Fibroblast of skin of scalp (primary cell): Measurements from ENCODE around the gene CASP6. TPM values are rescaled to one million over a fixed set of nuclear protein-coding genes. Genes with fewer than 3 reads are reported as not detected.
A peak's percentile ranks its signal among the peaks of the same experiment; 100 is the strongest.

ENCODE experiments used
- DNase-seq: peaks from one replicate; pipeline ENCODE4 v3.0.0-alpha.2; 2013
- polyA plus RNA-seq, 2 experiments: library from polyadenylated mRNA; unstranded; fragments of 120-200 nt; gene quantifications; one replicate each; pipeline ENCODE4 v1.2.1, GENCODE V29; 2013; ENCODE audit not compliant: insufficient read length in 2 of 2

Gene CASP6
- polyA plus RNA-seq (2013, experiment 1 of 2; ENCODE audit: insufficient read length) = 14.9 TPM
- polyA plus RNA-seq (2013, experiment 2 of 2; ENCODE audit: insufficient read length) = 18.7 TPM

DNA sequence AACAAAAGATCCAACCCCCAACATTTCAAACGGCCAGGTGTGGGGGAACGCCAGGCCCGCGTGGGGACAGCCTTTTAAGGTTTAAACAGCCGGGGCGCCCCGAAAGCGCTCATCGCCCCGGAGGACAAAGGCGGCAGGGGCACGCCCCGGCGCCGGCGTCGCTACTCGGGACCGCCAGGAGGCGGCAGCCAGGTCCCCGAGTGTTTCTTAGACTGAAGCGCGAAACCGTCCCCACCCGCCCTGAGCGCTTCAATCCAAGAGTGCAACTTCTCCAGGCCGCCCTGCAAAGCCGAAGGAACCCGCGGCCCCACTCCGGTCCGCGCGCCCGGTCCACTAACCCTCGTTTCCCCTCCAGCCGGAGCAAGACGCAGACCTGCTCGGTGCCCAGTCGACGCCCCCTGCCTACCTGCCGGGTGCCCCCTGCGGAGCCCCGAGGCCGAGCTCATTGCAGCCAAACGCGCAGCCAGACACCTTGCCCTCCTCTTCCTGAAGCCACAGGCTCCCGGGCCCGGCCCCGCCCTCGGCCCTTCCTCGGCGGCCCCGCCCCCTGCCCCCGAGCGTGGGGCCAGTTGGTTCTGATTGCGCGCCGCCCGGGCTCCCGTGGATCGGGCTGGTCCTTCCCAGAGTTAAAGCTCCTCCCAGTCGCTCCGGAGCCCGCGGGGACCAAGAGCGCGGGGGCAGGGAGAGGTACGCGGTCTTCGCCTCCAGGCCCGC, at the start of gene CASP6:
Gene CASP6 (minus strand): TSS at position 496 of the 714 bp plus-strand sequence. CDS start 50 bp downstream, at position 446.
- DNase-seq = peak; percentile 68

DNA sequence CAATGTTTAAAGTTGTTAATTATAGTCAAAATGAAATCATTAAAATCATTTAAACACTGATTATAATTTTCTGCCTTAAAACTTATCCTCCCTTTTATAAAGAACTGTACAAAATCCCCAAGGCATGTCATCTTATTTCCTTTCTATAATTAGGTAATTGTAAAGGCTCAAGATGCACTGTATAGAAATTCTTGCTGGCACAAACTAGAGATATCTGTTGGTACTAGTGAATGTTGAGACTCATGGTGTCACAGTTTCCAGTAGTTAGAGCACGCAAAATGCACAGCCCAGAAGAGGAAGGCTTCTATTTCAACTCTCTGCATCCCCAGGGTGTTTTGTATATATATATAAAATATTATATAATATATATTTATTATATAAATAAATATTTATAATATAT, 49.3 kb upstream of the CASP6 start:
- no peak for DNase-seq

DNA sequence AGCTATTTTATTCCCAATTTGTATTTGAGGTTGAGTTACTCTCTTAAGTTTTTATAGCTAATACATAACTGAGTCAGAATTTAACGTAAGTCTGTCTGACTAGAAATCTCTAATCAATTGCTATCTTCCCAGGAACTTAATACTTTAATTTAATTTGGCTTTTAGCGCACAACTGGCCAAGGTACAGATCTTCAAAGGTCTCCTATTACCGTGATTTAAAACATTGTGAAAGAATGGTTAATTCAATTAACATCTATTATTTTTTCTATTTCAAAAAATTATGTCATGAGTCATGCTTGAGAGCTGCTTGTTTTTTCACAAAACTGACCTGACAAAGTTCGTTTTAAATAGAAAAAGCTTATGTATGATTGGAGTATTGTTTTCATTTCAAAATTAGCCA, 48.6 kb upstream of the CASP6 start:
- DNase-seq = no peak

DNA sequence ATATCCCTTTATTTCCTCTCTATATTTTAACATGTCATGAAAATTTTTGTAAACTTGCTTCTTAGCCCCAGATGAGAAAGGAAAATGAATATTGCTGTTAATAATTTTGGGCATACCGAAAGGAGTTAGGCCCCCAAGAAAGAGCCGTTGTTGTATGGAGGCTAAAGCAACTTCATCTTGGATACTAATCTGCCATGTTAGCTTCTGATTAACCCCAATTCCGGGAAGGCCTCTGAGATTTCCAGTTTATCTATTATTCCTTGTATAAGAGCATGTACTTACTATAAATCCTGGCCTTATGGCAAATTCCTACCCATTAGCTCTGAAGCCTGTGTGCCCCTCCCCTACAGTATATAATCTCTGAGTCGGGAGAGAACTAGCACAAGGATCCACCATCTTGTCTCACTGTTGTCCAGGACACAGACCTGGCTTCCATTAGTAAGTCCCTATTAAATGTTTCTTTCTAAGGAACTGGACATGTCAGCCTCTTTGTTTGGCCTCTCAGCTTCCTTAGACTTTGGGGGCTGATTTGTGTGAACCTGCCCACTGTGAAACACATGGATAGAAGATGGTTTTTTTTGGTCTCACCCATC, 47.5 kb upstream of the CASP6 start:
- no peak for DNase-seq

DNA sequence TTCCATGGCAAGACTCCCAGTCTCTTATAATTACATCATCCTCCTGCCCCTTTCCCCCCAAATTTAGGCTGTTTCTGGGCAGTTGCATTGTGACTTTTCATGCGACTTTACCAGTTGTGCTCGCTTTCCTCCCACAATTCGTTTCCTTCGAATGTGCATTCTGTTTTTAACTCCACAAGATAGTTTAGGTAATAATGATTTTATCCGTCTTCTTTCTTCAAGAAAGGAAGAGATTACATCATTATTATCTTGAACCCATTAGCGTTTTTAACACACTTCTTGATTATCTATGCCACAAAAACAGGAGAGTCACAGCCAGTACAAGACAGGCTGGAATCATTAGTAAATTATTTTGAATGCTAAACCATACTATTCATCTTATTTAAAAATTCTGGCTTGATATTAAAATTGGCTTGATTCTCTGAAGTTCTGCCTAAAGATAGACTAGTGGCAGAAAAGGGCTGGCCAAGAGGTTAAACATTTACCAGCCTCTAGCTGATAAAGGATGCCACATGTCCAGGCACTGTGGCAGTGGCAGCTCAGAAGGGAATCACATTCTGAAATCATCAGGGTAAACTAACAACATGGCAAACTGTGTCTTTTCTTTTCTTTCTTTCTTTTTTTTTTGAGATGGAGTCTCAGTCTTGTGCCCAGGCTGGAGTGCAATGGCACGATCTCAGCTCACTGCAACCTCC, 46.3 kb upstream of the CASP6 start:
- no peak for DNase-seq

DNA sequence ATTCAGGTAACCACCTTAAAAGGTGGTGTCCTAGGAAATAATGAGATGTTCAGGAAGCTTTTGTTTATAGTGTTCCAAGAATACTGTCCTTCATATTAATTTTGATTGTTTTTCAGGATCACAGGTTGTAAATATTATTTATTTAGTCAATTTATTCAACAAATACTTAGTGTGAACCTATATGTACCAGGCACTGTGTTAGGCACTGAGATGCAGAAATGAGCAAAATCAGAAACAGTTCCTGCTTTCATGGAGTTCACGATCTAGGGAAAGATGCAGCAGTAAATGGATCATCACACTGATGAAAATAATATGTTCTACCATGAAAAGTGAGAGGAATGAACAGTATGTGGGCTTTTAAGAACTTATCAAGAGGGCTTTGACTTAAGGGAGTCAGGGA, 44.9 kb upstream of the CASP6 start:
- no peak for DNase-seq

DNA sequence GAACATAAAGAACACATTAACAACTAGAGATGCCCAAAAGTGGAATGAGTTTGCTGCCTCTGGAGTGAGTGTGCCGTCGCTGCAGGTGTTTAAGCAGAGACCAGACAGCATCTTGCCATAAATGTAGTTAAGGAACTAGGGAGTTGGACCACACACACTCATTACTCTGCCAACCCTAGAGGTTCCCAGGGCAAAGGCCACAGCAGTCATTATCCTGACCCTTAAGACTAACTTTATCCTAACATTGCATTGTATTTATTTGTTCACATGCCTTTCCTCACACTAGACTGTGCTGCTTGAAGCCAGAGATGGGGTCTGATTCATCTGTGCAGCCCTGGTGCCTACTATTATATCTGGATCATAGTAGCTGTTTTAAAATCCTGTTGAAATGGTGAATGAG, 43.5 kb upstream of the CASP6 start:
- DNase-seq = no peak

DNA sequence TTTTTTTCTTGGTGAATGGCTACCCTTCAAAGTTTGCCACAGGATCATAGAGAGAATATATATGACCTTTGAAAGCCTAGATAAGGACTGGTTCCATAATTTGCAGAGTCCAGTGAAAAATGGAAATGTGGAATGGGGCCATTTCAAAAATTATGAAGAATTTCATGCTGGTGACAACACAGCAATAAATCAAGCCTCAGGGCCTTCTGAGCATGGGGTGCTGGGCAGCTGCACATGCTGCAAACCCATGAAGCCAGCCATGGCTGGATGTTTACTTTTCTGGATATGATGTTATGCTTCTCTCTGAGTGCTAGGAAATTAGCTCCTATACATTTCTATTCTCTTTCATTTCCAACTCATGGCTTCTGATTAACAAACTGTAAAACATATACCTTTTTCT, 42.6 kb upstream of the CASP6 start:
- DNase-seq = no peak

DNA sequence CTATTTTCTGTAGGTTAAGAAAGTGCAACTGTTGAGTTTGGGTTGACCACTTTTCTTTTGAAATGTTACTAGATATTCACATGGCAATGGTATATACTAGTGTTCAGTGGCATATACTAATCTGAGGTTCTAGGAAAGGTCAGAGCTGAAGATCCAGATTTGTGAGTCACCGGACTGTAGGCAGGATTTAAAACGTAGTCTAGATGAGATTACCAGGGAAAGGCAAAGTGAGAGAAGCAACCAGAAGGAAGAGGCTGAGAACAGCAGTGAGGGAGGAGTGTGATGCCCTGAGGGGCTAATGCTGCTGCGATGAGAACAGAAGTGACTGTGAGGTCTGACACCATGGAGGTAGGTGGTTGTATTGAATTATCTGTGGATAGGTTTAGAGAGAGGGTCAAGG, 36.3 kb upstream of the CASP6 start:
- no peak for DNase-seq

DNA sequence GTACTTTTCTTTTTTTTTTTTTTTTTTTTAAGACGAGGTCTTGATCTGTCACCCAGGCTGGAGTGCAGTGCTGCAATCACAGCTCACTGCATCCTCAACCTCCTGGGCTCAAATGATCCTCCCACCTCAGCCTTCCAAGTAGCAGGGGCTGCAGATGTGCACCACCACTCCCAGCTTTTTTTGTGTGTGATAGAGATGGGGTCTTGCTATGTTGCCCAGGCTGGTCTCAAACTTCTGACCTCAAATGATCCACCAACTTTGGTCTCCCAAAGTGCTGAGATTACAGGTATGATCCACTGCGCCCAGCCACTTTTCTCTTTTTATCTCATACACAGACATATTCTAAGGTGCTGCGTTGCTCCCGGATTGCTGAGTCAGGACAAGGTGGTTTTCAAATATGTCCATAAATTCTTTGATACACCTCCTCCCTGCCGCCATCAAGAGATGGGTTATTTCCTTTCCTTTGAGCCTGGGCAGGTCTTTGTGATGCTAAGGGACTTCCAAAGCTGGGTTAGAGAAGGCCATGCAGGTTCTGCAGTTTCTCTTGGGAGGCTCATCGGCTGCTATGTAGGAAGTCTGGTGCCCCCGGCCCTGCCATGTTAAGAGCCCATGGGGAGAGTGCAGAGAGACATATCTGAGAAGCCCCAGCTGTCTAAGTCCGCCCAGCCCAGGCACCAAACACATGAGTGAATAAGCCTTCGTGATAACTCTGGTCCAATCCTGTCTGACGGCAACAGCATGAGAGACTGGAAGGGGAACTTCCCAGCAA, 35.0 kb upstream of the CASP6 start:
- no peak for DNase-seq

DNA sequence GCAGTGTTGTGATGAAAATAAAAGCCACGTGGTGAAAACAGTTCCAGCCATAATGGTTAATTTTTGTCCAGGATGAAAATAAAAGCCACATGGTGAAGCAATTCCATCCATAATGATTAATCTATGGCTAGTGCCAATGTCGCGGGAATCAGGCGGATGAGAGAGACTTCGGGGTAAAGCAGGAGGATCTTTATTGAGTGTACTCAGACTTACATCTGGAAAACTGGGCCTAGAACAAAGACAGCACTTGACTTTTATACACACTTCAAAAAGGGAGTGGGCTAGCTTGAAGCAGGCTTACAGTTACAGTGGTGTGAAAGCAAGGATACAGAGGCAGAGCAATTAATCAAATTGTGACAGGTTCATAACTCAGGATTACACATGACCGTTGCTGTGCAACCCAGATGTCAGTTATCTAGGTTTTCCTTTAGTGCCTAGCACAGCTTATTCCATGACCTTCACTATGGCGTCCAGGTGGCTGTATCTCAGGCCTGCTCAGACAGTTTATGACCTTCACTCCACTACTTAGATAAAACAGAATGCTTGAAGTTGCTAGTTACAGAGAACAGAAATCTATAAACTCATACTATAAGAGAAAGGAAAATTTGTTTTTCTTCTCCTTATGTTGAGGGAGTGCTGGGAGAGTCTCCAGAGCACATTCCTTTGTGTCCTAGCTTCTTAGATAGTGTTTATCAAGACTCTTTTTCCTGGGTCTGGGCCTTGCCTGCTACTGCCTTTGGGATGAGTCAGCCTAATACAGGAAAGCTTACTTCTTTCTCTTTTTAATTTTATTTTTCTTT, 32.5 kb upstream of the CASP6 start:
- DNase-seq = no peak

DNA sequence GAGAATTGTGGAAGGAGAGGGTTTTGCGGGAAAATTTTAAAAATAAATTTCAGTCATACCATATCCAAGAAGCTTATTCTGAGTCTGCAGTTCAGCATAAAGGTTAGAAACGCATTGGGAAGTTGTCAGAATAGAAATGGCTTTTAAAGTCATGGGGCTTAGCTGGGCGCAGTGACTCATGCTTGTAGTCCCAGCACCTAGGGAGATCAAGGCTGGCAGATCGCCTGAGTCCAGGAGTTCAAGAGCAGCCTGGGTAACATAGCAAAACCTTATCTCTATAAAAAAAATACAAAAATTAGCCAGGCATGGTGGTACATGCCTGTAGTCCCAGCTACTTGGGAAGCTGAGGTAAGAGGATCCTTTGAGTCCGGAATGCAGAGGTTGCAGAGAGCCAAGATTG, 30.5 kb upstream of the CASP6 start:
- no peak for DNase-seq

DNA sequence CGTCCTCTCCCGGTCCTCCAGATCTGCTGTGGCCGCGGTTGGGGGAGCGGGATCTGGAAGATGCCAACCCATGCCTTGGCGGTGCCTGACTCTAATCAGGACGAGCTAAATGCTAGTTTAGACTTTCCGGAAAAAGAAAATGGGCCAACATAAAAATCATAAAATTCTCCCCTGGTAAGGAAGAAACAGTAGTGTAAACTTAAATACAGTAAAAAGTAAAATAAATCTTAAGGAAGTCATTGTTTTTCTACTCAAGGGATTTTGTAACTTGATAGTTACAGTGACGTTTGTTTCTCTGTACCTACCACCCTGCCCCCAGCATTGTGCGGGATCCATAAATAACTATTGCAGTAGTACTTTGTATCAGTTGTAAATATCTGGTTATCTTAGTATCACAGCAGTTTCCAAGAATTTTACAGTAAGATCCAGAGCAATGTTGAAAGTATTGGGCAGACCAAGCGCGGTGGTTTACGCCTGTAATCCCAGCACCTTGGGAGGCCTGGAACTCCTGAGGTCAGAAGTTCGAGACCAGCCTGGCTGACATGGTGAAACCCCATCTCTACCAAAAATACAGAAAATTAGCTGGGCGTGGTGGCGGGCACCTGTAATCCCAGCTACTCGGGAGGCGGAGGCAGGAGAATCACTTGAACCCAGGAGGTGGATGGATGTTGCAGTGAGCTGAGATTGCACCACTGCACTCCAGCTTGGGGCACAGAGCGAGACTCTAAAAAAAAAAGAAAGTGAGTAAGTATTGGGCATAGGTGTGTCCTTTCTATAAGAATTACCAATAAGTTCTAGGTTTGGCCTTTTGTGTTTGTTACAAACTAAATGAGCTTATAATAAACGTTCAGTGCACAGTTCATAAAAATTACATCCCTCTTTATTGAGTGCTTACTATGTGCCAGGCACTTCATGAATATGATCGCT, 27.6 kb upstream of the CASP6 start:
- no peak for DNase-seq

DNA sequence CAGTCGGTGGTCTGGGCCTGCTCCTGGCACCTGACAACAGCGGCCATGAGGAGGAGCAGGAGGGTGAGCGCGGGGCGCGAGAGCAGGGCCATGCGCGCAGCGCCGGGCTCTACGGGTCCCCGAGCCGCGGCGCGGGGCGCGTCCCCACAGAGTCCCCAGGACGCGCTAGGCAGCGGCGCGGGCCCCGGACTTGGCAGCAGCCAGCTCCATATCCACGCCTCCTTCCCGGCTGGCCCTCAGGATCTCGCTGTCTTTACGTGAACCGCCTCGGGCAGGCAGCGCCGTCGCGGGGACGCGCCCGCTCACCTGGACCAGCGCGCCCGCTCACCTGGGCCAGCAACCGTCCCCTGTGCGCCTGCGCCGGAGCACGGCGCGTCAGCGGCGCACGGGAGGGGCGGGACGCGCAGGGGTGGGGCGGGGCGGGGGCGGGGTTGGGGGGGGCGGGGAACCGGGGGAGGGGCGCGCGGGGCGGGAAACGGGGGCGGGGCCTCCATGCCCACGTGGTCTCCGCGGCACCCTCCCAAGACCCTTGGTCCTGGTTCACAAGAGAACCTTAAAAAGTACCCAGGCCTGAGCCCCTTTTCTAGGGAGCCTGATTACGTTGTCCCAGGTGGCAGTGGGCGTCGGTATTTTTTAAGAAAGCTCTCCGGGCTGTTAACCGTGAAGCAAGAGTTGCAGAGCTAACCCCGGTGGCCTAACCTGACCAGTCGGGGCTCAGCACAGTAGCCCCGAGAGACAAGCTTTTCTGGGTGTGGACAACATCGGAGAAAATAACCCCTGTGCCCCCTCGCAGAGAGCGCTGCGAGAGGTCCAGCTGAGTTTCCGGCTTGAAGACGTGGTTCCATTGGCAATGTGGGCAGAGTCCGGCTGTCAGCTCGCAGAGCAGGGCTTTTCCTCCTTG, 26.7 kb upstream of the CASP6 start, which contains the start of gene PLA2G12A:
Gene PLA2G12A (minus strand): TSS at position 353 of the 901 bp plus-strand sequence. CDS start 261 bp downstream, at position 92.
- peak; percentile 63 for DNase-seq

DNA sequence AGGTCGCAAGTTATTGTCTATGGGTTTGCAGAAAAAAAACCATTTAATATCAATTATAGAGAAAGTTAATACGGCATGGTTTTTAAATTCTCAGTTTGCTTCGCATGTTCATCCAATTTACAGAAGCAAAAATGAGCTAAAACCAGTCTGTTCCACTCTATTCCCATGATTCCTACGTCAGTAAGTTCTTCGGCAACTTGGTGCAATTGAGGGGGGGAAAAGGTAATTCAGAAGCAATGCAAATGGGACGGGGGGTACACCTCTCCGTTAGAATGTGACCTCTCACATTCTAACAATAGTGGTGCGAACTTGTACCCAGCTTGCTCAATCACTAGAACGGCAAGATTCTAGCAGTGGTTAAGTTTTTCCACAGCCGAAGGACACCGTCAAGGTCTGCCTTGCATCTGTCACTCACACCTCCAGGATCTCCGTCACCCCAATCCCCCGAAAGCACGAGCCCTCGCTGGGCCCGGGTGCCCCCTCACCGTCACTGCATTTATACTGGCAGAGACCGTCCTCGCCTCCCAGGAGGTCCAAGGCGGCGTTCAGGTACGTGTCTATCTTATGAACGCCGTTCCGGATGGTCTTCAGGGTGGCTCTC, 26.0 kb upstream of the CASP6 start:
- DNase-seq = no peak

DNA sequence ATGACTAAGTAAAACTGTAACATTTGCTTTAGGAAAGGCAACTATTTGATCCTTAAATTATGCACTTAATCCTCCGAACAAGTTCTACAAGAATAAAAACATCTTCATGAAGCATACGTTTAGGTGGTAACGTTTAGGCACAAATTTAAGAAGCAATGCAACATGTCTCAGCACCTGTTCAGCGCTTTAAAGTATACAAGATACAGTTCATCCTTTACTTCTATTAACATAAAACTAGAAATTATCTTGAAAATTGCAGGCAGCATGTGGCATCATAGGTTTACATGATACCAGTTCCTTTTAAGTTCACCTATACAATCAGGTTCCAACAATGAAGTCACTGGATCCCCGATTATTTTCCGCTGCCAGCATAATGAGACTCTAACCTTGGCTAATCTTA, 25.1 kb upstream of the CASP6 start:
- DNase-seq = no peak

DNA sequence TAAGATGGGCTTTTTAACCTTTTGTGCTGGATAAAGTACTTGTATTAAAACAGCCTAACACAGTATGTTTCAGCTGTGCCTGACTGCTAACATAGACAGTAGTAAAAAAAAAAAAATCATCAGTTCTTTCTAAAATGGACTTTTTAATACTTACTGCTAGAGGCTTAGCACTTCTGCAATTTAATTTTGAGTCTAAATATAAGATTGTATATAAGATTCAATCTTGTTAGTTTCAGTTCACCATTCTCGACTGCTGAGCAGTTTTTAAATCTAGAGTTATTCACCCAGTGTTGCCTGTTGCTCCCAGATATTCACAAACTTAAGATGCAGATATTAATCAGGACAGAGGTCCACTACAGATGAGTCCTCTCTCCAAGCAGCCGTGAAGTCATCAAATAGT, 19.9 kb upstream of the CASP6 start:
- DNase-seq = no peak

DNA sequence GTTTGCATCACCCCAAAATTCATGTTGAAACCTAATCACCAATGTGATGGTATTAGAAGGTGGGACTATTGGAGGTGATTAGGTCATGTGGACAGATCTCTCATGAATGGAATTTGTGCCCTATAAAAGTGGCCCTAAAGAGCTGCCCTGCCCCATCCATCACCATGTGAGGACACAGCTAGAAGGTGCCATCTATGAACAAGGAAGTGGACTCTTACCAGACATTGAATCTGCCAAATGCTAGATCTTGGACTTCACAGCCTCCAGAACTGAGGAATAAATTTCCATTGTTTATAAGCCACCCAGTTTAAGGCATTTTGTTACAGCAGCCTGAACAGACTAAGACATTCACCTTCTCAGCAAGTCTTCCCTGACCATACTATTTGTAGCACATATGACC, 19.1 kb upstream of the CASP6 start:
- DNase-seq = no peak

DNA sequence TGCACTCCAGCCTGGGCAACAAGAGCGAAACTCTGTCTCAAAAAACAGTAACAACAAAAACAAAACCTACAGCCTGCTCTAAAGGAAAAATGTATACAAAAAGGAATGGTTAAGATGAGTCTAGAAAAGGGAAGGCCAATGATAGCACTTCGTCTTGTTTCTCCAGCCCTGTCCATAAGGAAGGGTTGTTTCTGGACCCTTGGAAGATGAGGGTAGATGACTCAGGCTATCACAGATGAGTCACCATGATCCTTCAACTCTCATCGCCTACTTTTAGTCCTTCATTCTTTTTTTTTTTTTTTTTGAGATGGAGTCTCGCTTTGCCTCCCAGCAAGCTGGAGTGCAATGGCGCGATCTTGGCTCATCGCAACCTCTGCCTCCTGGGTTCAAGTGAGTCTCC, 17.8 kb upstream of the CASP6 start:
- no peak for DNase-seq
